Measurements from ENCODE around the gene CALML3.
"Not testable (repeated sequence)": the region's sequence is repeated elsewhere in the genome, so short reads cannot be mapped to it uniquely, and the experiment has no call there.

CALML3 gene

GRCh38 chr10:5524641-5525560 is at the start of gene CALML3:
TSS of gene CALML3 (plus strand) at chr10:5524961. CDS start at chr10:5525086, 125 bp downstream.
- DNase-seq: no peak

- DNase-seq: not testable (repeated sequence)
These were observed 49.7 kb upstream of the CALML3 start for GRCh38 chr10:5475088-5475487.

- not testable (repeated sequence) for DNase-seq
These were observed 48.6 kb upstream of the CALML3 start for GRCh38 chr10:5475974-5476807.

GRCh38 chr10:5476918-5477525 is 47.7 kb upstream of the CALML3 start:
- no peak for DNase-seq

- no peak for DNase-seq
These were observed 46.6 kb upstream of the CALML3 start for GRCh38 chr10:5477948-5478693.

- no peak for DNase-seq
These were observed 46.0 kb upstream of the CALML3 start for GRCh38 chr10:5478694-5479305.

GRCh38 chr10:5479481-5480161 is 45.1 kb upstream of the CALML3 start:
- no peak for DNase-seq

- no peak for DNase-seq
These were observed 44.4 kb upstream of the CALML3 start for GRCh38 chr10:5480162-5480941.

GRCh38 chr10:5481121-5481520 is 43.6 kb upstream of the CALML3 start:
- no peak for DNase-seq

GRCh38 chr10:5482016-5482415 is 42.7 kb upstream of the CALML3 start:
- DNase-seq: no peak

GRCh38 chr10:5484205-5484604 is 40.6 kb upstream of the CALML3 start:
- DNase-seq: no peak

- DNase-seq: no peak
These were observed 39.5 kb upstream of the CALML3 start for GRCh38 chr10:5485290-5485689.

GRCh38 chr10:5485948-5486852 is 38.6 kb upstream of the CALML3 start:
- no peak for DNase-seq

GRCh38 chr10:5486853-5487235 is 37.9 kb upstream of the CALML3 start:
- DNase-seq: no peak

- DNase-seq: no peak
These were observed 36.2 kb upstream of the CALML3 start for GRCh38 chr10:5488272-5489161.

GRCh38 chr10:5490032-5490431 is 34.7 kb upstream of the CALML3 start:
- no peak for DNase-seq

GRCh38 chr10:5490698-5491464 is 33.9 kb upstream of the CALML3 start:
- no peak for DNase-seq

GRCh38 chr10:5491477-5491876 is 33.3 kb upstream of the CALML3 start:
- DNase-seq: no peak

All from NCI-H1417 treated with DMSO at 0.1 percent for 48 hours (cell line).